HG02610 (cell line): Measurements from ENCODE around the gene VAMP7.
"Not testable (repeated sequence)": the region's sequence is repeated elsewhere in the genome, so short reads cannot be mapped to it uniquely, and the experiment has no call there.

ENCODE experiments used
- ATAC-seq: cut with Tn5 transposase; IDR thresholded peaks from one replicate; pipeline ENCODE4 v1.9.1; 2021; ENCODE audit warnings: mild to moderate bottlenecking, moderate library complexity; ENCODE audit not compliant: unreplicated experiment

The VAMP7 gene

DNA sequence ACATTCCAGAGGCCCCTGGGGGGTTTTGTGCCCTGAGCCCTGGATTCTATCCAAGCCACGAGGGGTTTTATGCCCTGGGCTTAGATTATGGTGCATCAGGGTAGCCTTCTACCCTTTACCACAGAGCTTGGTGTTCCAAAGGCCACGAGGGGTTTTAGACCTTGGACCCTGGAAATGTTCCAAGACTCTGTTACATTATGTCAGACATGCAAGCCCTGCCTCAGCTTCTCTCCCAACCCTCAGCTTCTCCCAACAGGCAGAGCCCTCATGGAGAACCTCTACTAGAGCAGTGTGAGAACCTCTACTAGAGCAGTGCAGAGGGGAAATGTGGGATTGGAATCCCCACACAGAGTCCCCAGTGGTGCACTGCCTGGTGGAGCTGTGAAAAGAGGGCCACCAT, 105.8 kb downstream of the VAMP7 start:
- ATAC-seq: not testable (repeated sequence)

DNA sequence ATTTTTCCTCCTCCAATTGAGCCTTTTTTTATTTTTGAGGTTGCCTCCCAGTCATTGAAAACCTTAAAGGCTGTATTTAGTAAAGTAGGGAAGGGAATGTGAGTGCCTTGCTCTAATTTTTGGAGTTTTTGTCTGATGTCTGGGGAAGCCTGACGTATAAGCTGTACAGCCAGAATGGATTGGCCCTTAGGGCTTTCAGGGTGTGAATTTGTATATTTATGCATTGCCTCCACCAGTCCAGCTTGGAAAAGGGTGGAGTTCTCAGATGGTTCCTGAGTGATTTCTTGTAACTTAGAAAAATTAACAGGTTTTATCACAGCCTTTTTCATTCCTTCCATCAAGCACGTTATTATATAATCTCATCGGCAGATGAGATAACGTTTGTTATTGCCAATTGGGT, 107.7 kb downstream of the VAMP7 start:
- ATAC-seq: no peak
